EH (cell line): ENCODE data around the gene DPYD.
"Not testable (repeated sequence)": the region's sequence is repeated elsewhere in the genome, so short reads cannot be mapped to it uniquely, and the experiment has no call there.

Experiments
- DNase-seq: peaks from one replicate; pipeline ENCODE4 v3.0.0-alpha.2; 2015; ENCODE audit warnings: low read depth

The DPYD gene

GRCh38 chr1:97365026-97365425 lies 555.8 kb downstream of the DPYD start:
- DNase-seq = peak; percentile 17

- DNase-seq = peak; percentile 72
These were observed 556.7 kb downstream of the DPYD start for GRCh38 chr1:97364086-97364485.

GRCh38 chr1:97356309-97356708 lies 564.5 kb downstream of the DPYD start:
- no peak for DNase-seq

- DNase-seq = no peak
These were observed 567.9 kb downstream of the DPYD start for GRCh38 chr1:97352936-97353382.

- DNase-seq = peak; percentile 21
These were observed 569.0 kb downstream of the DPYD start for GRCh38 chr1:97351846-97352245.

GRCh38 chr1:97350662-97351061 lies 570.2 kb downstream of the DPYD start:
- DNase-seq = peak; percentile 37

- peak; percentile 28 for DNase-seq
These were observed 570.6 kb downstream of the DPYD start for GRCh38 chr1:97350241-97350640.

GRCh38 chr1:97349794-97350193 lies 571.0 kb downstream of the DPYD start:
- DNase-seq = not testable (repeated sequence)

GRCh38 chr1:97348599-97349265 lies 572.1 kb downstream of the DPYD start:
- DNase-seq = no peak

GRCh38 chr1:97340951-97341350 lies 579.9 kb downstream of the DPYD start:
- peak; percentile 89 for DNase-seq

- DNase-seq = no peak
These were observed 582.5 kb downstream of the DPYD start for GRCh38 chr1:97338347-97338746.

GRCh38 chr1:97337250-97338030 lies 583.4 kb downstream of the DPYD start:
- DNase-seq = no peak

- peak; percentile 93 for DNase-seq
These were observed 586.4 kb downstream of the DPYD start for GRCh38 chr1:97334454-97334853.

- peak; percentile 81 for DNase-seq
These were observed 588.1 kb downstream of the DPYD start for GRCh38 chr1:97332716-97333115.

- no peak for DNase-seq
These were observed 589.7 kb downstream of the DPYD start for GRCh38 chr1:97331165-97331564.

GRCh38 chr1:97314685-97315084 lies 606.1 kb downstream of the DPYD start:
- DNase-seq = no peak

- DNase-seq = peak; percentile 64
These were observed 612.7 kb downstream of the DPYD start for GRCh38 chr1:97308131-97308530.

- no peak for DNase-seq
These were observed 613.3 kb downstream of the DPYD start for GRCh38 chr1:97307568-97307967.

GRCh38 chr1:97307151-97307550 lies 613.7 kb downstream of the DPYD start:
- DNase-seq = no peak

GRCh38 chr1:97306504-97306903 lies 614.3 kb downstream of the DPYD start:
- no peak for DNase-seq

- no peak for DNase-seq
These were observed 616.5 kb downstream of the DPYD start for GRCh38 chr1:97304366-97304765.

- no peak for DNase-seq
These were observed 621.9 kb downstream of the DPYD start for GRCh38 chr1:97298966-97299365.

- no peak for DNase-seq
These were observed 623.2 kb downstream of the DPYD start for GRCh38 chr1:97297611-97298010.

- no peak for DNase-seq
These were observed 638.9 kb downstream of the DPYD start for GRCh38 chr1:97281962-97282361.
